GM21786 (cell line): ENCODE measurements around the gene CDH19.
A peak's percentile ranks its signal among the peaks of the same experiment; 100 is the strongest.
"Not testable (repeated sequence)": the region's sequence is repeated elsewhere in the genome, so short reads cannot be mapped to it uniquely, and the experiment has no call there.

Source experiments
- ATAC-seq: cut with Tn5 transposase; IDR thresholded peaks from one replicate; pipeline ENCODE4 v1.9.1; 2021; ENCODE audit not compliant: unreplicated experiment

Gene CDH19

GRCh38 chr18:66564236-66564635 lies 39.7 kb downstream of the CDH19 start:
- ATAC-seq, result no peak

- ATAC-seq, result no peak
Measured at GRCh38 chr18:66562279-66562678, 41.6 kb downstream of the CDH19 start.

GRCh38 chr18:66560094-66560493 lies 43.8 kb downstream of the CDH19 start:
- ATAC-seq, result no peak

GRCh38 chr18:66558773-66559172 lies 45.1 kb downstream of the CDH19 start:
- ATAC-seq, result no peak

GRCh38 chr18:66557091-66557490 lies 46.8 kb downstream of the CDH19 start:
- ATAC-seq, result no peak

GRCh38 chr18:66555585-66555984 lies 48.3 kb downstream of the CDH19 start:
- no peak for ATAC-seq

- ATAC-seq, result no peak
Measured at GRCh38 chr18:66553824-66554223, 50.1 kb downstream of the CDH19 start.

- no peak for ATAC-seq
Measured at GRCh38 chr18:66550366-66550765, 53.5 kb downstream of the CDH19 start.

GRCh38 chr18:66548747-66549146 lies 55.1 kb downstream of the CDH19 start:
- peak; percentile 82 for ATAC-seq

- ATAC-seq, result no peak
Measured at GRCh38 chr18:66534110-66534509, 69.8 kb downstream of the CDH19 start.

GRCh38 chr18:66533693-66534092 lies 70.2 kb downstream of the CDH19 start:
- no peak for ATAC-seq

GRCh38 chr18:66523219-66523991 lies 80.5 kb downstream of the CDH19 start:
- ATAC-seq, result no peak

- no peak for ATAC-seq
Measured at GRCh38 chr18:66513996-66514395, 89.9 kb downstream of the CDH19 start.

GRCh38 chr18:66511792-66512191 lies 92.1 kb downstream of the CDH19 start:
- no peak for ATAC-seq

GRCh38 chr18:66511289-66511688 lies 92.6 kb downstream of the CDH19 start:
- ATAC-seq, result no peak

- ATAC-seq, result no peak
Measured at GRCh38 chr18:66510357-66511045, 93.4 kb downstream of the CDH19 start.

- ATAC-seq, result no peak
Measured at GRCh38 chr18:66508937-66509336, 95.0 kb downstream of the CDH19 start.

GRCh38 chr18:66506178-66506577 lies 97.7 kb downstream of the CDH19 start:
- ATAC-seq, result no peak

- ATAC-seq, result no peak
Measured at GRCh38 chr18:66497351-66497750, 106.5 kb downstream of the CDH19 start.

- peak; percentile 74 for ATAC-seq
Measured at GRCh38 chr18:66495844-66496243, 108.0 kb downstream of the CDH19 start.

- ATAC-seq, result no peak
Measured at GRCh38 chr18:66473882-66474281, 130.0 kb downstream of the CDH19 start.

GRCh38 chr18:66466184-66466583 lies 137.7 kb downstream of the CDH19 start:
- ATAC-seq, result not testable (repeated sequence)
